KMS-11 (cell line): Measurements from ENCODE around the gene IQGAP2.

Source experiments
- H2AFZ ChIP-seq: fragments of 200-600 bp; sonication (generic); 2 replicates; pipeline ENCODE4 v1.6.1; 2016; ENCODE audit warnings: antibody characterized with exemption, mixed run types, low read depth
- H3K27ac ChIP-seq: fragments of 200-600 bp; sonication (generic); 2 replicates; pipeline ENCODE4 v1.6.1; 2016; ENCODE audit warnings: mild to moderate bottlenecking, mixed run types
- H3K27me3 ChIP-seq: fragments of 200-600 bp; sonication (generic); 2 replicates; pipeline ENCODE4 v1.6.1; 2017; ENCODE audit warnings: mild to moderate bottlenecking, low read depth, mixed run types, moderate library complexity; ENCODE audit not compliant: insufficient read depth
- H3K36me3 ChIP-seq: fragments of 200-600 bp; sonication (generic); 2 replicates; pipeline ENCODE4 v1.6.1; 2017; ENCODE audit warnings: mild to moderate bottlenecking, mixed run types; ENCODE audit not compliant: insufficient read depth
- H3K4me1 ChIP-seq: fragments of 200-600 bp; sonication (generic); 2 replicates; pipeline ENCODE4 v1.6.1; 2016; ENCODE audit warnings: mild to moderate bottlenecking, low read depth, mixed run types; ENCODE audit not compliant: poor library complexity, severe bottlenecking
- H3K4me2 ChIP-seq: fragments of 200-600 bp; sonication (generic); 2 replicates; pipeline ENCODE4 v1.7.0; 2016; ENCODE audit warnings: mild to moderate bottlenecking, mixed run types
- H3K4me3 ChIP-seq: fragments of 200-600 bp; sonication (generic); IDR thresholded peaks from 2 replicates; pipeline ENCODE4 v1.6.1; 2017; ENCODE audit warnings: low read depth, low read length, mixed read lengths; ENCODE audit not compliant: insufficient read depth
- H3K79me2 ChIP-seq: fragments of 200-600 bp; sonication (generic); 2 replicates; pipeline ENCODE4 v1.6.1; 2016; ENCODE audit warnings: low read depth, mixed run types; ENCODE audit not compliant: insufficient read depth
- H3K9ac ChIP-seq: fragments of 200-600 bp; sonication (generic); 2 replicates; pipeline ENCODE4 v1.6.1; 2016; ENCODE audit warnings: mild to moderate bottlenecking, mixed run types
- H4K20me1 ChIP-seq: fragments of 200-600 bp; sonication (generic); 2 replicates; pipeline ENCODE4 v1.6.1; 2016; ENCODE audit warnings: mild to moderate bottlenecking, mixed run types; ENCODE audit not compliant: insufficient read depth
- TF ChIP-seq, protein P1 (sequence below): fragments of 200-600 bp; sonication (generic); conservative IDR thresholded peaks from 2 replicates; pipeline ENCODE4 v1.6.1; 2017; ENCODE audit warnings: low read depth, mild to moderate bottlenecking, antibody characterized with exemption, low read length, moderate library complexity, mixed read lengths

Gene IQGAP2

DNA sequence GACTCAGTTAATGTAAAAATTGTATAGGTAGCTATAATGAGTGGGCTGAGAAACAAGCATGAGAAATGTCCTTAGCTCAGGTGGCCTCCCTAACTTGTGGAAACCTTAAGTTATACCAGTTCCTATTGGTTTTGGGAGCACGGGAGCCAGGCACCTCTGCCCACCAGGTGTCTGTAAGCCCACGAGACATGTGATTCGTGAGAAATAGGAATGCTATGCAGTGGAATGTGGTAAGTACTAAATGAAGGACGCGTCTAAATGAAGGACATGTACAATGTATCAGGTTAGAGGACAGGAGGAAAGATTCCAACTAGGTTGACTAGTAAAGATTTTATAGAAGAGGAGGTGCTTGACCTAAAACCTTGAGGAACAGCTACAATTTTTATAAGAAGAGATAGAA is 266.2 kb downstream of the IQGAP2 start:
- Histone ChIP-seq H3K27me3 (no peaks in the 10 kb centered on the region), H3K4me2 (no peak overlapping the region), H3K9ac (no peak overlapping the region), H3K79me2 (no peaks in the 10 kb centered on the region), H3K36me3 (peaks cover 7% of the 10 kb centered on the region; the same call in 1 of the 2 replicates), H3K27ac (no peak overlapping the region), H4K20me1 (no peaks in the 10 kb centered on the region), H3K4me3 (no peak overlapping the region), H2AFZ (no peak overlapping the region), H3K4me1 (no peaks in the 10 kb centered on the region)
- TF ChIP-seq, protein P1, sequence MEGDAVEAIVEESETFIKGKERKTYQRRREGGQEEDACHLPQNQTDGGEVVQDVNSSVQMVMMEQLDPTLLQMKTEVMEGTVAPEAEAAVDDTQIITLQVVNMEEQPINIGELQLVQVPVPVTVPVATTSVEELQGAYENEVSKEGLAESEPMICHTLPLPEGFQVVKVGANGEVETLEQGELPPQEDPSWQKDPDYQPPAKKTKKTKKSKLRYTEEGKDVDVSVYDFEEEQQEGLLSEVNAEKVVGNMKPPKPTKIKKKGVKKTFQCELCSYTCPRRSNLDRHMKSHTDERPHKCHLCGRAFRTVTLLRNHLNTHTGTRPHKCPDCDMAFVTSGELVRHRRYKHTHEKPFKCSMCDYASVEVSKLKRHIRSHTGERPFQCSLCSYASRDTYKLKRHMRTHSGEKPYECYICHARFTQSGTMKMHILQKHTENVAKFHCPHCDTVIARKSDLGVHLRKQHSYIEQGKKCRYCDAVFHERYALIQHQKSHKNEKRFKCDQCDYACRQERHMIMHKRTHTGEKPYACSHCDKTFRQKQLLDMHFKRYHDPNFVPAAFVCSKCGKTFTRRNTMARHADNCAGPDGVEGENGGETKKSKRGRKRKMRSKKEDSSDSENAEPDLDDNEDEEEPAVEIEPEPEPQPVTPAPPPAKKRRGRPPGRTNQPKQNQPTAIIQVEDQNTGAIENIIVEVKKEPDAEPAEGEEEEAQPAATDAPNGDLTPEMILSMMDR: no peak

DNA sequence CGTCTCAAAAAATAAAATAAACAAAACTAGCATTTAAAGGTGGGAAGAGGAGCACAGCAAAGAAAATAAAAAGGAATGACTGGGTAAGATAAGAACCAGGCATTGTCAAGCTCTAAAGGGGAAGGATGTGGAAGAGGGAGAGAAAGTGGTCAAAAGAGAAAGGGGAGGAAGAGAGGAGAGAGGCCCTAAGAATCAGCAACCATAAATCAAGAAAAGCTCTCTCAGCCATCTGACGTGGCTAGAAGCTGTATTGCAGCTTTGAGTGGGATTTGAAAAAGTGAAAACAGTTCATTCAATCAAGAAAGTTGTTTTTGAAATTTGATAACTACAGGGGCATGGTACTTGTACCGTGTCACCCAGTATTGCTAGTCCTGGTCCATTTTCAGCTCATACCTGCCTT is 267.4 kb downstream of the IQGAP2 start:
- Histone ChIP-seq H2AFZ (no peak overlapping the region), H3K79me2 (no peaks in the 10 kb centered on the region), H3K9ac (no peak overlapping the region), H3K4me3 (no peak overlapping the region), H3K4me2 (no peak overlapping the region), H3K4me1 (no peaks in the 10 kb centered on the region), H4K20me1 (no peaks in the 10 kb centered on the region), H3K36me3 (peaks cover 7% of the 10 kb centered on the region; the same call in 1 of the 2 replicates), H3K27me3 (no peaks in the 10 kb centered on the region), H3K27ac (no peak overlapping the region)
- TF ChIP-seq, protein P1: no peak

DNA sequence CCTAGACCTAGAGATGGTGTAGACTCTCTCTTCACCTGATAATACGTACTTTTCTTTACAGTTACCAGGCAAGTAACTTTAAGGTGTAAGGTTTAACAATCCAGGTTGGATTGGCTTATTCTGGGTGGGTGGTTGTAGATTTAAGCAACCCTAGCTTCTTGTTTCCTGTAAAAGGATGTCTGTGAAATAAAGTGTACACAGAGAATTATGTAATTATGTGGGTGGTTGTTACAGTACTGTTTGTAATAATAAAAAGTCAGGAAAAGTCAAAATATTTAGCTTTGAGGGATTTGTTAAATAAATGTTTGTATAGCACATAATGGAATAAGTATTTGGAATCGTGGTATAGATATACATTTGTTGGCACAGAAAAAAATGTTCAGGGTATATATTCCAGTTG is 269.2 kb downstream of the IQGAP2 start:
- Histone ChIP-seq H3K4me3 (no peak overlapping the region), H3K36me3 (peaks cover 12% of the 10 kb centered on the region; the same call in 1 of the 2 replicates), H3K79me2 (no peaks in the 10 kb centered on the region), H3K4me2 (no peak overlapping the region), H3K27ac (no peak overlapping the region), H4K20me1 (no peaks in the 10 kb centered on the region), H3K27me3 (no peaks in the 10 kb centered on the region), H2AFZ (no peak overlapping the region), H3K4me1 (no peaks in the 10 kb centered on the region), H3K9ac (no peak overlapping the region)
- TF ChIP-seq, protein P1: no peak

DNA sequence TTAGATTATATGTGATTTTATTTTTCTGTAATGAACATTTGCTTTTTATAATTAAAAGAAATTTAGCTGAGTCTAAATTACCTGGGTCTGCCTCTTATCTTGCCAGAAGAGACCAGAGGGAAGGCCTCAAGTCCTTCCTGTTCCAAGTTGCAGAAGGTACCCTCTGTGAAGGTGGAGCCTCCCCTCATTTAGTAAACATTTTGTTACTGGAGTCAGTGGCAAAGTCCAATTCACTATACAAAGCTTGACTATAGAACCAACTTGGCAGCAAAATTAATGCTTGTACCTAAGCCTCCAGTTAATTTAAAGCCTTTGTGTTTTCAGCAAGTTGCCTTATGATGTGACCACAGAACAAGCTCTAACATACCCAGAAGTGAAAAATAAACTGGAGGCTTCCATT is 270.0 kb downstream of the IQGAP2 start:
- Histone ChIP-seq H3K4me3 (no peak overlapping the region), H2AFZ (no peak overlapping the region), H4K20me1 (no peaks in the 10 kb centered on the region), H3K9ac (no peak overlapping the region), H3K36me3 (peaks cover 15% of the 10 kb centered on the region; the same call in 1 of the 2 replicates), H3K4me2 (no peak overlapping the region), H3K27me3 (no peaks in the 10 kb centered on the region), H3K4me1 (no peaks in the 10 kb centered on the region), H3K79me2 (no peaks in the 10 kb centered on the region), H3K27ac (no peak overlapping the region)
- TF ChIP-seq, protein P1: no peak
